ENCODE results near the gene BPNT1. TPM values are rescaled to one million over a fixed set of nuclear protein-coding genes. Genes with fewer than 3 reads are reported as not detected.

BPNT1 gene
- total RNA-seq, 2 experiments from 2014 or later: 43.0 to 98.5 TPM

DNA sequence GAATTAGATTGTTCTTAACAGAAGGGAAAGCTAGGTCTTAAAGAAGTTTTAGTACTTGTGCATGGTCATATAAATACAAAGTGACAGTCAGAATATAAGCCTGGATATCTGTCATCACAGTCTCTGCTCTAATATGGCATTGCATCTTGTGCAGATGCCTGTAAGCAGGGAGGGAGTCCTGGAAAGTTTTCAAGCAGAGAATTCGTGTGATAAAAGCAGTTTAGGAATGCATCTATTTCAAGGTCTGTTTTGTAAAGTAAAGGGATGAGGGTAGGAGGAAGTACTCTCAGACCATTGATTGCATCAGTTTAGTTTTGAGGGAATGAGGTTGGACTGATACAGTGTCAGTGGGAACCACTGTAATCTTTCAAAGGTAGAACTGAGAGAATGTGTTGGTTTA is 35.0 kb upstream of the BPNT1 start:
- intact Hi-C loops (cut with micrococcal nuclease; ENCODE audit: unreplicated experiment): no loop called here
- ChIA-PET CTCF (ENCODE audit: unreplicated experiment) (no interaction called here), POLR2A (interaction anchor here (0.6 to 1.4 kb wide), 2 partner anchors 8 to 9 kb away, joined by 3 to 4 read pairs; no protein-coding TSS in a partner anchor)
- H3K79me2 ChIP-seq (ENCODE audit: insufficient read depth, low read depth, low read length): 0 out of 2 replicates have a peak, but pooled peaks cover 4% of the 10 kb centered on the region
- no peaks in the 10 kb centered on the region for H3K9me2 ChIP-seq (ENCODE audit: insufficient read depth, low read length)
- TF ChIP-seq, protein P1, sequence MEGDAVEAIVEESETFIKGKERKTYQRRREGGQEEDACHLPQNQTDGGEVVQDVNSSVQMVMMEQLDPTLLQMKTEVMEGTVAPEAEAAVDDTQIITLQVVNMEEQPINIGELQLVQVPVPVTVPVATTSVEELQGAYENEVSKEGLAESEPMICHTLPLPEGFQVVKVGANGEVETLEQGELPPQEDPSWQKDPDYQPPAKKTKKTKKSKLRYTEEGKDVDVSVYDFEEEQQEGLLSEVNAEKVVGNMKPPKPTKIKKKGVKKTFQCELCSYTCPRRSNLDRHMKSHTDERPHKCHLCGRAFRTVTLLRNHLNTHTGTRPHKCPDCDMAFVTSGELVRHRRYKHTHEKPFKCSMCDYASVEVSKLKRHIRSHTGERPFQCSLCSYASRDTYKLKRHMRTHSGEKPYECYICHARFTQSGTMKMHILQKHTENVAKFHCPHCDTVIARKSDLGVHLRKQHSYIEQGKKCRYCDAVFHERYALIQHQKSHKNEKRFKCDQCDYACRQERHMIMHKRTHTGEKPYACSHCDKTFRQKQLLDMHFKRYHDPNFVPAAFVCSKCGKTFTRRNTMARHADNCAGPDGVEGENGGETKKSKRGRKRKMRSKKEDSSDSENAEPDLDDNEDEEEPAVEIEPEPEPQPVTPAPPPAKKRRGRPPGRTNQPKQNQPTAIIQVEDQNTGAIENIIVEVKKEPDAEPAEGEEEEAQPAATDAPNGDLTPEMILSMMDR (conservative IDR thresholded peaks at IDR 0.05; ENCODE audit: low read length): no peak
- TF ChIP-seq EZH2phosphoT487 (IDR thresholded peaks at IDR 0.05; ENCODE audit: borderline replicate concordance, low read depth, low read length): no peak
- H3K27ac ChIP-seq (ENCODE audit: low read depth, low read length, poor library complexity, severe bottlenecking): no peak overlapping the region
- no peak overlapping the region for H2AFZ ChIP-seq (ENCODE audit: low read length)
- no peaks in the 10 kb centered on the region for H3K4me1 ChIP-seq (ENCODE audit: insufficient read depth, low read length, poor library complexity, severe bottlenecking)
- H3K36me3 ChIP-seq (ENCODE audit: insufficient read depth, low read length): peaks cover 53% of the 10 kb centered on the region
- no TSS peak for BruUV-seq (replicated peaks)
- no peaks in the 10 kb centered on the region; the same call in 1 of the 2 replicates for H4K20me1 ChIP-seq (ENCODE audit: insufficient read depth, low read length)
- no peak overlapping the region for H3K4me3 ChIP-seq (ENCODE audit: low read depth, low read length, poor library complexity, severe bottlenecking)
- no peak for DNase-seq (ENCODE audit: low spot score)
- H3K4me2 ChIP-seq (ENCODE audit: low read length): no peak overlapping the region
- H3K9me3 ChIP-seq (ENCODE audit: low read length): no peaks in the 10 kb centered on the region

- Histone ChIP-seq H3K36me3 (ENCODE audit: insufficient read depth, low read length) (peaks cover 50% of the 10 kb centered on the region), H3K79me2 (ENCODE audit: insufficient read depth, low read depth, low read length) (0 out of 2 replicates have a peak, but pooled peaks cover 4% of the 10 kb centered on the region), H2AFZ (ENCODE audit: low read length) (no peak overlapping the region), H3K27ac (ENCODE audit: low read depth, low read length, poor library complexity, severe bottlenecking) (no peak overlapping the region), H3K9me3 (ENCODE audit: low read length) (no peaks in the 10 kb centered on the region), H3K4me2 (ENCODE audit: low read length) (no peak overlapping the region), H3K9me2 (ENCODE audit: insufficient read depth, low read length) (no peaks in the 10 kb centered on the region), H4K20me1 (ENCODE audit: insufficient read depth, low read length) (no peaks in the 10 kb centered on the region), H3K4me3 (ENCODE audit: low read depth, low read length, poor library complexity, severe bottlenecking) (no peak overlapping the region), H3K4me1 (ENCODE audit: insufficient read depth, low read length, poor library complexity, severe bottlenecking) (no peaks in the 10 kb centered on the region)
- peak; percentile 22 for DNase-seq (ENCODE audit: low spot score)
- POLR2A ChIA-PET: interaction anchor here (0.6 to 1.4 kb wide), 4 partner anchors 8 to 605 kb away, joined by 3 to 6 read pairs (median 4); no protein-coding TSS in a partner anchor
- no TSS peak for BruUV-seq (replicated peaks)
- intact Hi-C loops (cut with micrococcal nuclease; ENCODE audit: unreplicated experiment): no loop called here
- CTCF ChIA-PET (ENCODE audit: unreplicated experiment): no interaction called here
- TF ChIP-seq, protein P1 (conservative IDR thresholded peaks at IDR 0.05; ENCODE audit: low read length): peak; percentile 72
- no peak for TF ChIP-seq EZH2phosphoT487 (IDR thresholded peaks at IDR 0.05; ENCODE audit: borderline replicate concordance, low read depth, low read length)
Measured at GRCh38 chr1:220123889-220124288, 34.3 kb upstream of the BPNT1 start.

- DNase-seq (ENCODE audit: low spot score): no peak
- no peaks in the 10 kb centered on the region for H4K20me1 ChIP-seq (ENCODE audit: insufficient read depth, low read length)
- H3K4me3 ChIP-seq (ENCODE audit: low read depth, low read length, poor library complexity, severe bottlenecking): no peak overlapping the region
- no TSS peak for BruUV-seq (replicated peaks)
- H2AFZ ChIP-seq (ENCODE audit: low read length): no peak overlapping the region
- ChIA-PET POLR2A (no interaction called here), CTCF (ENCODE audit: unreplicated experiment) (no interaction called here)
- intact Hi-C loops (cut with micrococcal nuclease; ENCODE audit: unreplicated experiment): no loop called here
- no peaks in the 10 kb centered on the region for H3K4me1 ChIP-seq (ENCODE audit: insufficient read depth, low read length, poor library complexity, severe bottlenecking)
- no peaks in the 10 kb centered on the region for H3K9me3 ChIP-seq (ENCODE audit: low read length)
- H3K79me2 ChIP-seq (ENCODE audit: insufficient read depth, low read depth, low read length): 0 out of 2 replicates have a peak, but pooled peaks cover 4% of the 10 kb centered on the region
- TF ChIP-seq, protein P1 (conservative IDR thresholded peaks at IDR 0.05; ENCODE audit: low read length): no peak
- TF ChIP-seq EZH2phosphoT487 (IDR thresholded peaks at IDR 0.05; ENCODE audit: borderline replicate concordance, low read depth, low read length): no peak
- H3K27ac ChIP-seq (ENCODE audit: low read depth, low read length, poor library complexity, severe bottlenecking): no peak overlapping the region
- H3K36me3 ChIP-seq (ENCODE audit: insufficient read depth, low read length): peaks cover 49% of the 10 kb centered on the region
- no peaks in the 10 kb centered on the region for H3K9me2 ChIP-seq (ENCODE audit: insufficient read depth, low read length)
- no peak overlapping the region for H3K4me2 ChIP-seq (ENCODE audit: low read length)
Measured at GRCh38 chr1:220123066-220123465, 33.5 kb upstream of the BPNT1 start.

Measured in OCI-LY7 (cell line).